Measurements from ENCODE around the gene C13orf46.

DNA sequence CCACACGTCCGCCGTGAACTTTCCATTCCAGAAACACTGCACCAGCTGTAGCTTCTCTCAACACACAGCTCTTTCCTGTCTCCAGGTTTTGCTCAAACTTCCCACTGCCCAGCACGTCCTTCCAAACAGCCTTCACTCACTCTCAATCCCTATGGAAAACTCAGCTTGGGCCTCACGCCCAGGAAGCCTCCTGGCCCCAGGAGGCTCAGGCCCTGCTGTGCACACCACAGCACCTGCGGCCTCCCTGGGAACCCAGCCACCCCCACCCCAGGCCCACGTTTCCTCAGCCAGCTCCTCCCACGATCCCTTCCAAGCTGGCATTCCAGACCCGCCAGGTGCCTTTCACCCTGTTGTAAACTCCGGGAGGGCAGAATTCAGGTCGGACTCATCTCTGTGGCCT is 35.2 kb downstream of the C13orf46 start:
- no peak for TF ChIP-seq POLR2A (IDR thresholded peaks at IDR 0.05; ENCODE audit: low read length)
- TF ChIP-seq GATA1 (IDR thresholded peaks at IDR 0.05; ENCODE audit: low read depth, low read length) = no peak
